Tibial nerve (tissue), 3 donors: Measurements from ENCODE around the gene RIF1.

Experiments used
- CTCF ChIP-seq, 5 experiments: fragments of 200-600 bp in 3 of 5; fragments of 450-650 bp in 2 of 5; sonication (generic) in 3 of 5; IDR thresholded peaks; one replicate each; pipeline ENCODE4 v1.5.1; 2016 to 2019; ENCODE audit warnings: antibody characterized with exemption in 5 of 5, mild to moderate bottlenecking in 3 of 5, moderate library complexity in 2 of 5
- POLR2A ChIP-seq, 2 donors: fragments of 450-650 bp; IDR thresholded peaks; one replicate each; pipeline ENCODE4 v1.6.1; 2017; ENCODE audit warnings: antibody characterized with exemption in 2 of 2, mild to moderate bottlenecking in 2 of 2, moderate library complexity in 2 of 2

GRCh38 chr2:151472966-151473365 is 63.3 kb downstream of the RIF1 start:
- TF ChIP-seq POLR2A (IDR thresholded peaks at IDR 0.05) (no peak), CTCF (IDR thresholded peaks at IDR 0.05) (no peak)
